ENCODE data around the gene LIPM.
"Not testable (repeated sequence)": the region's sequence is repeated elsewhere in the genome, so short reads cannot be mapped to it uniquely, and the experiment has no call there.

LIPM gene

GRCh38 chr10:88830643-88831268 is 28.2 kb downstream of the LIPM start:
- no peak overlapping the region for H3K4me3 ChIP-seq (ENCODE audit: low read length)
- no peak for DNase-seq (ENCODE audit: low read depth)
- no peak for TF ChIP-seq CTCF (conservative IDR thresholded peaks at IDR 0.05; ENCODE audit: low read length)

- DNase-seq (ENCODE audit: low read depth) = no peak
- H3K4me3 ChIP-seq (ENCODE audit: low read length) = no peak overlapping the region
- no peak for TF ChIP-seq CTCF (conservative IDR thresholded peaks at IDR 0.05; ENCODE audit: low read length)
Measured at GRCh38 chr10:88831709-88832108, 29.2 kb downstream of the LIPM start.

GRCh38 chr10:88832376-88832775 is 29.8 kb downstream of the LIPM start:
- no peak for TF ChIP-seq CTCF (conservative IDR thresholded peaks at IDR 0.05; ENCODE audit: low read length)
- no peak overlapping the region for H3K4me3 ChIP-seq (ENCODE audit: low read length)
- no peak for DNase-seq (ENCODE audit: low read depth)

- TF ChIP-seq CTCF (conservative IDR thresholded peaks at IDR 0.05; ENCODE audit: low read length) = no peak
- H3K4me3 ChIP-seq (ENCODE audit: low read length) = no peak overlapping the region
- DNase-seq (ENCODE audit: low read depth) = no peak
Measured at GRCh38 chr10:88833156-88833555, 30.6 kb downstream of the LIPM start.

GRCh38 chr10:88833723-88834122 is 31.2 kb downstream of the LIPM start:
- DNase-seq (ENCODE audit: low read depth) = no peak
- TF ChIP-seq CTCF (conservative IDR thresholded peaks at IDR 0.05; ENCODE audit: low read length) = no peak
- H3K4me3 ChIP-seq (ENCODE audit: low read length) = no peak overlapping the region

- DNase-seq (ENCODE audit: low read depth) = peak; percentile 84
- TF ChIP-seq CTCF (conservative IDR thresholded peaks at IDR 0.05; ENCODE audit: low read length) = peak; percentile 94
- H3K4me3 ChIP-seq (ENCODE audit: low read length) = no peak overlapping the region
Measured at GRCh38 chr10:88835096-88835909, 32.8 kb downstream of the LIPM start.

- DNase-seq (ENCODE audit: low read depth) = no peak
- TF ChIP-seq CTCF (conservative IDR thresholded peaks at IDR 0.05; ENCODE audit: low read length) = no peak
- no peak overlapping the region for H3K4me3 ChIP-seq (ENCODE audit: low read length)
Measured at GRCh38 chr10:88835910-88836221, 33.3 kb downstream of the LIPM start.

GRCh38 chr10:88837632-88838031 is 35.1 kb downstream of the LIPM start:
- not testable (repeated sequence) for DNase-seq (ENCODE audit: low read depth)

More at GRCh38 chr10:88837632-88838031, 35.1 kb downstream of the LIPM start:
- not testable (repeated sequence) for H3K4me3 ChIP-seq (ENCODE audit: low read length)

Measured in AG10803 (cell line).